Measurements from ENCODE around the gene TNFRSF12A.

GRCh38 chr16:2980227-2981176 lies 39.7 kb upstream of the TNFRSF12A start, which contains the start of gene PKMYT1:
- TF ChIP-seq ZFP41 (tag by site-specific recombination; IDR thresholded peaks at IDR 0.05; ENCODE audit: borderline replicate concordance), result no peak
- TF ChIP-seq CTCF (tag by site-specific recombination; IDR thresholded peaks at IDR 0.05), result no peak
- no peak for TF ChIP-seq BCL11A (tag by site-specific recombination; IDR thresholded peaks at IDR 0.05; ENCODE audit: low read depth)
- no peak for TF ChIP-seq ZSCAN18 (tag by site-specific recombination; IDR thresholded peaks at IDR 0.05)
- TF ChIP-seq ZEB2 (tag by site-specific recombination; IDR thresholded peaks at IDR 0.05), result 0 out of 2 replicates have a peak, but pooled peaks have one; percentile 32
- TF ChIP-seq ZNF580 (tag by site-specific recombination; IDR thresholded peaks at IDR 0.05), result peak; percentile 40; the same call in 1 of the 2 replicates
